Endodermal cell (in vitro differentiated cells): ENCODE results near the gene ACD. TPM values are rescaled to one million over a fixed set of nuclear protein-coding genes. Genes with fewer than 3 reads are reported as not detected.

Experiments used
- DNase-seq: peaks from one replicate; pipeline ENCODE4 v3.0.0-alpha.2; 2017
- H3K27ac ChIP-seq: 2 replicates; pipeline ENCODE4 v1.5.1; 2013; ENCODE audit warnings: mild to moderate bottlenecking, low read depth, low read length, moderate library complexity
- H3K27me3 ChIP-seq: 2 replicates; pipeline ENCODE4 v1.6.1; 2013; ENCODE audit warnings: mild to moderate bottlenecking, low read length, moderate library complexity; ENCODE audit not compliant: insufficient read depth, control insufficient read depth, poor library complexity, severe bottlenecking
- H3K36me3 ChIP-seq: 2 replicates; pipeline ENCODE4 v1.7.0; 2013; ENCODE audit warnings: mild to moderate bottlenecking, low read length, moderate library complexity; ENCODE audit not compliant: control insufficient read depth, insufficient read depth
- H3K4me1 ChIP-seq: one replicate; pipeline ENCODE4 v1.7.0; 2013; ENCODE audit warnings: low read length; ENCODE audit not compliant: control insufficient read depth, insufficient read depth
- H3K4me3 ChIP-seq: 2 replicates; pipeline ENCODE4 v1.5.1; 2013; ENCODE audit warnings: mild to moderate bottlenecking, low read length, moderate library complexity
- H3K9ac ChIP-seq: 2 replicates; pipeline ENCODE4 v1.6.1; 2013; ENCODE audit warnings: mild to moderate bottlenecking, low read length, moderate library complexity; ENCODE audit not compliant: poor library complexity, severe bottlenecking; ENCODE audit errors: extremely low read depth
- H3K9me3 ChIP-seq: 2 replicates; pipeline ENCODE4 v1.6.1; 2013; ENCODE audit warnings: mild to moderate bottlenecking, low read length, moderate library complexity; ENCODE audit not compliant: control insufficient read depth
- H3K27ac Mint-ChIP-seq: 2 replicates; pipeline ENCODE4 v1.8.0; 2020; ENCODE audit warnings: mixed read lengths
- H3K27me3 Mint-ChIP-seq: 2 replicates; pipeline ENCODE4 v1.8.0; 2021; ENCODE audit warnings: mild to moderate bottlenecking, mixed read lengths; ENCODE audit not compliant: insufficient read depth
- H3K36me3 Mint-ChIP-seq: 2 replicates; pipeline ENCODE4 v1.8.0; 2020; ENCODE audit warnings: low read depth, mixed read lengths
- H3K4me1 Mint-ChIP-seq: 2 replicates; pipeline ENCODE4 v1.8.0; 2020; ENCODE audit warnings: mixed read lengths
- H3K4me3 Mint-ChIP-seq: 2 replicates; pipeline ENCODE4 v1.8.0; 2020; ENCODE audit warnings: mild to moderate bottlenecking, moderate library complexity, mixed read lengths
- H3K9me3 Mint-ChIP-seq: 2 replicates; pipeline ENCODE4 v1.8.0; 2020; ENCODE audit warnings: mild to moderate bottlenecking, mixed read lengths
- CTCF ChIP-seq: fragments of 200-600 bp; sonication (generic); conservative IDR thresholded peaks from 2 replicates; pipeline ENCODE4 v1.5.0; 2021; ENCODE audit warnings: antibody characterized with exemption, mild to moderate bottlenecking
- WGBS, 2 experiments: methylation state at CpG; one replicate each; pipeline versions ENCODE4 v1.1.5 to v1.1.7; 2013; ENCODE audit warnings: missing lambda C conversion rate in 2 of 2, mixed read lengths in 1 of 2; ENCODE audit not compliant: insufficient coverage in 1 of 2, insufficient read length in 1 of 2; 5-methylcytosine and 5-hydroxymethylcytosine counted together
- total RNA-seq, 2 donors: library from RNA; stranded (reverse); fragmentation: NEBNext Ultra II Directional in 1 of 2; extraction: Animal tissue kit (Norgen Biotek cat#: 25700) in 1 of 2; gene quantifications; 2 replicates in 1 of 2; 3 replicates in 1 of 2; pipeline ENCODE4 v1.2.1, GENCODE V29; 2021

Gene ACD
- total RNA-seq, 2 donors from 2014 or later, result 39.3 to 41.5 TPM

DNA sequence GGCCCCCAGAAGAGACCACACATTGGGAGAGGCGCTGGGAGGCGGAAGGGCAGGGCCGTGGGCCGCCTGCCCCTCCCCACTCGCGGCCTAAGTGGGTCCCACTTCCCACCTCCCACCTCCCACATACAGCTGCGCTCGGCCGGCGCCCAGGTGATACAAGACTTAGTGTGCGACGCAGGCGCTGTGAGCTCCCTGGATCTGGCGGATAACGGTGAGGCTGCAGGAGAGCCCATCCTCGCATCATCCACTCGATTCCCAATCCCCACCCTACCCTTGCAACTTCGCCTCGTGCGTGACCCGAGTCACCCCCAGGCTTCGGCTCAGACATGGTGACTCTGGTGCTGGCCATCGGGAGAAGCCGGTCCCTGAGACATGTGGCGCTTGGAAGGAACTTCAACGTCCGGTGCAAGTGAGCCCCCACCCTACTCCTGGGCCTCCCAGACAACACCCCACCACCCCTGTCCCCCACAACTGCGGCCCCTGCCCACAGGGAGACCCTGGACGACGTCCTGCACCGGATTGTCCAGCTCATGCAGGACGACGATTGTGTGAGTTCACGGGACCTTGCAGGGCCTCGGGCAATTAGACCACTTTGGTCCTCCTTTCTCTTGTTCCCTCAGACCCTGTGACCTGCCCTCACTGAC, 11.2 kb downstream of the ACD start:
- Mint-ChIP-seq H3K4me3 (no peak overlapping the region), H3K27ac (no peak overlapping the region), H3K9me3 (no peaks in the 10 kb centered on the region), H3K27me3 (peaks cover 80% of the 10 kb centered on the region), H3K36me3 (no peaks in the 10 kb centered on the region), H3K4me1 (peaks cover 2% of the 10 kb centered on the region)
- Histone ChIP-seq H3K27me3 (peaks cover 7% of the 10 kb centered on the region), H3K4me3 (no peak overlapping the region), H3K4me1 (no peaks in the 10 kb centered on the region), H3K27ac (no peak overlapping the region), H3K9ac (no peak overlapping the region), H3K36me3 (no peaks in the 10 kb centered on the region), H3K9me3 (no peaks in the 10 kb centered on the region)
- no peak for TF ChIP-seq CTCF
- peak; percentile 61 for DNase-seq
- 83 to 93% methylated on average over 21 to 35 of the region's 35 CpGs for WGBS, 2 experiments

GRCh38 chr16:67648088-67648763, 11.8 kb downstream of the ACD start:
- Mint-ChIP-seq H3K36me3 (no peaks in the 10 kb centered on the region), H3K9me3 (no peaks in the 10 kb centered on the region), H3K4me1 (no peaks in the 10 kb centered on the region), H3K27me3 (peaks cover 79% of the 10 kb centered on the region), H3K27ac (no peak overlapping the region), H3K4me3 (no peak overlapping the region)
- no peak overlapping the region for H3K27ac ChIP-seq
- peaks cover under 1% of the 10 kb centered on the region for H3K27me3 ChIP-seq
- peak; percentile 75 for DNase-seq
- no peak for TF ChIP-seq CTCF
- H3K4me3 ChIP-seq, result no peak overlapping the region
- no peaks in the 10 kb centered on the region for H3K4me1 ChIP-seq
- no peaks in the 10 kb centered on the region for H3K36me3 ChIP-seq
- H3K9ac ChIP-seq, result no peak overlapping the region
- WGBS, 2 experiments, result 82 to 97% methylated on average over 17 to 65 of the region's 65 CpGs
- no peaks in the 10 kb centered on the region for H3K9me3 ChIP-seq

- Mint-ChIP-seq H3K27me3 (peaks cover 79% of the 10 kb centered on the region), H3K36me3 (no peaks in the 10 kb centered on the region), H3K27ac (no peak overlapping the region), H3K4me1 (no peaks in the 10 kb centered on the region), H3K9me3 (no peaks in the 10 kb centered on the region), H3K4me3 (no peak overlapping the region)
- Histone ChIP-seq H3K27me3 (no peaks in the 10 kb centered on the region), H3K4me1 (no peaks in the 10 kb centered on the region), H3K9me3 (no peaks in the 10 kb centered on the region), H3K4me3 (no peak overlapping the region), H3K9ac (no peak overlapping the region), H3K27ac (no peak overlapping the region), H3K36me3 (no peaks in the 10 kb centered on the region)
- DNase-seq, result no peak
- TF ChIP-seq CTCF, result no peak
- WGBS, 2 experiments, result 91 to 92% methylated on average over 3 to 13 of the region's 13 CpGs
Observed at GRCh38 chr16:67647681-67648080, 12.4 kb downstream of the ACD start.
